Measurements from ENCODE around the gene OR52E2.

Gene OR52E2

DNA sequence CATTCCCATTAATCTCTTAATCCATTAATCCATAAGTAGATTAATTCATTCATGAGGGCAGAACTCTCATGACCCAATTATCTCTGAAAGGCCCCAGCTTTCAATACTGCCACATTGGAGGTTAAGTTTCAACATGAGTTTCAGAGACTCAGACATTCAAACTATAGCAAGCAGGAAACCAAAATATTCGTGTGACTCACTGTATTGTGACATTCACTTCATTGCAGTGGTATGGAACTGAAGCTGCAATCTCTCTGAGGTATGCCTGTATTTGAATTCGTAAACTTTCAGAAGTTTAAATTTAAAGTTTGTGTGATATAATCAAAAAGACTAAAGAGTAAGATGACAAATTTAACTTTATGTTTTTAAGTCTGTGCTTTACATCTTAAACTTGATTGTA is 16.0 kb downstream of the OR52E2 start:
- no peaks in the 10 kb centered on the region for H3K79me1 ChIP-seq (ENCODE audit: low read length)
- no peak overlapping the region for H3K14ac ChIP-seq (ENCODE audit: low read length)
- H3K23ac ChIP-seq (ENCODE audit: low read length) = no peak overlapping the region
- H3K36me3 ChIP-seq (ENCODE audit: control insufficient read depth in 1 of 2, insufficient read depth in 2 of 2, low read length in 2 of 2) = no peaks in the 10 kb centered on the region
- no peak overlapping the region for H2BK5ac ChIP-seq (ENCODE audit: low read depth, low read length, poor library complexity)
- H3K27me3 ChIP-seq (ENCODE audit: insufficient read depth, low read length) = no peaks in the 10 kb centered on the region
- no peak overlapping the region for H2AK5ac ChIP-seq (ENCODE audit: low read length)
- WGBS (ENCODE audit: extremely low coverage, insufficient coverage, insufficient read length) = no CpG with 5 or more reads among the region's 2 CpGs
- no peak overlapping the region for H3K4me3 ChIP-seq (ENCODE audit: low read depth, low read length)
- peak; percentile 48 to 88 for DNase-seq
- H3K9ac ChIP-seq (ENCODE audit: low read length) = no peak overlapping the region
- no peaks in the 10 kb centered on the region for H3K9me3 ChIP-seq (ENCODE audit: insufficient read depth, low read depth, low read length)
- no peak overlapping the region for H2BK120ac ChIP-seq (ENCODE audit: insufficient read depth, low read length, poor library complexity)
- no peak overlapping the region for H3K27ac ChIP-seq (ENCODE audit: low read depth, low read length)
- no peak overlapping the region for H3K4ac ChIP-seq (ENCODE audit: low read depth, low read length)
- no peak overlapping the region for H2AFZ ChIP-seq (ENCODE audit: insufficient read depth, low read length, poor library complexity)
- H3K18ac ChIP-seq (ENCODE audit: low read length) = no peak overlapping the region
- no peak overlapping the region for H4K8ac ChIP-seq (ENCODE audit: low read depth, low read length)
- H2BK12ac ChIP-seq (ENCODE audit: low read length) = no peak overlapping the region
- H3K4me1 ChIP-seq (ENCODE audit: control insufficient read depth in 1 of 2, insufficient read depth in 2 of 2, low read length in 2 of 2) = no peaks in the 10 kb centered on the region
- H3K79me2 ChIP-seq (ENCODE audit: control insufficient read depth, insufficient read depth, low read length, poor library complexity) = no peaks in the 10 kb centered on the region
- no peak overlapping the region for H3K4me2 ChIP-seq (ENCODE audit: low read length)
- H4K12ac ChIP-seq (ENCODE audit: low read depth, low read length) = no peak overlapping the region
- H4K91ac ChIP-seq (ENCODE audit: low read depth, low read length) = no peak overlapping the region

DNA sequence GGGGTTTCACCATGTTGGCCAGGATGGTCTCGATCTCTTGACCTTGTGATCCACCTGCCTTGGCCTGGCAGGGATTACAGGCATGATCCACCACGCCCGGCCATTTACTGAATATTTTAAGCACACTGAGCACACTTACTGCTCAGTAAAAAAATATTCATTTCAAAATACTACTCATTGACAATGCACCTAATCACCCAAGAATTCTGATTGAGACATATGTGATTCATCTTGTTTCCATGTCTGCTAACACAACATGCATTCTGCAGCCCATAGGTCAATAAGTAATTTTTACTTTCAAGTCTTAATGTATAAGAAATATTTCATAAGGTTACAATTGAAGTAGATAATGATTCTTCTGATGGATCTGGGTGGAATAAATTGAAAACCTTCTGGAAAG is 17.3 kb downstream of the OR52E2 start:
- Histone ChIP-seq H3K79me2 (ENCODE audit: control insufficient read depth, insufficient read depth, low read length, poor library complexity) (no peaks in the 10 kb centered on the region), H3K4me1 (ENCODE audit: control insufficient read depth in 1 of 2, insufficient read depth in 2 of 2, low read length in 2 of 2) (peaks cover 2% of the 10 kb centered on the region in 2 experiments), H2BK120ac (ENCODE audit: insufficient read depth, low read length, poor library complexity) (no peak overlapping the region), H3K27ac (ENCODE audit: low read depth, low read length) (no peak overlapping the region), H4K91ac (ENCODE audit: low read depth, low read length) (no peak overlapping the region), H2BK5ac (ENCODE audit: low read depth, low read length, poor library complexity) (no peak overlapping the region), H2AFZ (ENCODE audit: insufficient read depth, low read length, poor library complexity) (no peak overlapping the region), H3K36me3 (ENCODE audit: control insufficient read depth in 1 of 2, insufficient read depth in 2 of 2, low read length in 2 of 2) (no peaks in the 10 kb centered on the region), H3K9ac (ENCODE audit: low read length) (no peak overlapping the region), H3K23ac (ENCODE audit: low read length) (no peak overlapping the region), H3K9me3 (ENCODE audit: insufficient read depth, low read depth, low read length) (no peaks in the 10 kb centered on the region), H4K8ac (ENCODE audit: low read depth, low read length) (no peak overlapping the region), H4K12ac (ENCODE audit: low read depth, low read length) (no peak overlapping the region), H3K4me2 (ENCODE audit: low read length) (no peak overlapping the region), H3K4me3 (ENCODE audit: low read depth, low read length) (no peak overlapping the region), H3K27me3 (ENCODE audit: insufficient read depth, low read length) (no peaks in the 10 kb centered on the region), H3K4ac (ENCODE audit: low read depth, low read length) (no peak overlapping the region), H3K79me1 (ENCODE audit: low read length) (no peaks in the 10 kb centered on the region), H2BK12ac (ENCODE audit: low read length) (no peak overlapping the region), H2AK5ac (ENCODE audit: low read length) (no peak overlapping the region), H3K14ac (ENCODE audit: low read length) (no peak overlapping the region), H3K18ac (ENCODE audit: low read length) (no peak overlapping the region)
- WGBS (ENCODE audit: extremely low coverage, insufficient coverage, insufficient read length) = no CpG with 5 or more reads among the region's 3 CpGs
- peak; percentile 42 to 80 for DNase-seq

GRCh38 chr11:5040876-5041275 is 18.6 kb downstream of the OR52E2 start:
- H3K27ac ChIP-seq (ENCODE audit: low read depth, low read length) = no peak overlapping the region
- H3K4ac ChIP-seq (ENCODE audit: low read depth, low read length) = no peak overlapping the region
- no peak overlapping the region for H3K4me2 ChIP-seq (ENCODE audit: low read length)
- H2BK5ac ChIP-seq (ENCODE audit: low read depth, low read length, poor library complexity) = no peak overlapping the region
- H3K27me3 ChIP-seq (ENCODE audit: insufficient read depth, low read length) = no peaks in the 10 kb centered on the region
- no peak overlapping the region for H3K23ac ChIP-seq (ENCODE audit: low read length)
- H2BK120ac ChIP-seq (ENCODE audit: insufficient read depth, low read length, poor library complexity) = no peak overlapping the region
- H3K14ac ChIP-seq (ENCODE audit: low read length) = no peak overlapping the region
- no peak for DNase-seq
- no peaks in the 10 kb centered on the region for H3K79me1 ChIP-seq (ENCODE audit: low read length)
- no peak overlapping the region for H2AK5ac ChIP-seq (ENCODE audit: low read length)
- H3K79me2 ChIP-seq (ENCODE audit: control insufficient read depth, insufficient read depth, low read length, poor library complexity) = no peaks in the 10 kb centered on the region
- H3K9me3 ChIP-seq (ENCODE audit: insufficient read depth, low read depth, low read length) = no peaks in the 10 kb centered on the region
- H4K91ac ChIP-seq (ENCODE audit: low read depth, low read length) = no peak overlapping the region
- H2BK12ac ChIP-seq (ENCODE audit: low read length) = no peak overlapping the region
- H3K9ac ChIP-seq (ENCODE audit: low read length) = no peak overlapping the region
- H2AFZ ChIP-seq (ENCODE audit: insufficient read depth, low read length, poor library complexity) = no peak overlapping the region
- no peaks in the 10 kb centered on the region for H3K36me3 ChIP-seq (ENCODE audit: control insufficient read depth in 1 of 2, insufficient read depth in 2 of 2, low read length in 2 of 2)
- no peak overlapping the region for H3K18ac ChIP-seq (ENCODE audit: low read length)
- H3K4me3 ChIP-seq (ENCODE audit: low read depth, low read length) = no peak overlapping the region
- no peak overlapping the region for H4K12ac ChIP-seq (ENCODE audit: low read depth, low read length)
- H3K4me1 ChIP-seq (ENCODE audit: control insufficient read depth in 1 of 2, insufficient read depth in 2 of 2, low read length in 2 of 2) = peaks cover 3 to 4% of the 10 kb centered on the region in 2 experiments
- H4K8ac ChIP-seq (ENCODE audit: low read depth, low read length) = no peak overlapping the region
- WGBS (ENCODE audit: extremely low coverage, insufficient coverage, insufficient read length) = no CpG with 5 or more reads among the region's 4 CpGs

DNA sequence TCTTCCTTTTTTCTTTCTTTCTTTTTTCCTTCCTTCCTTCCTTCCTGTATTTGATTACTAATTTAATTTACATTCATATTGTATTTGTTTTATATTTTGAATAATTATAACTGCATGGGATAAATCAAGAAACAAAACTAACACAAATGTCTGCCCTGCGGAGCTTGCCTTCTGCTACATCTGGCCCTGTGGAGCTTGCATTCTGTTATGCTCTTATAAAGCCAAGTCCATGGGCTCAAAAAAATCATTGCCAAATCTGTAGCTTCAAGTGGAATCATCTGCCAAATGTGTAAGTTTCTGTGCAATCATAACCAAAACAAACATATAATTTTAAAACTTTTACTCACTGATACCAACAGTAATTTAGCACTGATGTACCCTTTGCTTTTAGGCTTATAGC is 21.1 kb downstream of the OR52E2 start:
- Histone ChIP-seq H4K12ac (ENCODE audit: low read depth, low read length) (no peak overlapping the region), H2BK120ac (ENCODE audit: insufficient read depth, low read length, poor library complexity) (no peak overlapping the region), H3K4ac (ENCODE audit: low read depth, low read length) (no peak overlapping the region), H3K14ac (ENCODE audit: low read length) (no peak overlapping the region), H3K79me1 (ENCODE audit: low read length) (no peaks in the 10 kb centered on the region), H4K8ac (ENCODE audit: low read depth, low read length) (no peak overlapping the region), H3K18ac (ENCODE audit: low read length) (no peak overlapping the region), H2AFZ (ENCODE audit: insufficient read depth, low read length, poor library complexity) (no peak overlapping the region), H2BK12ac (ENCODE audit: low read length) (no peak overlapping the region), H3K9me3 (ENCODE audit: insufficient read depth, low read depth, low read length) (no peaks in the 10 kb centered on the region), H3K4me3 (ENCODE audit: low read depth, low read length) (no peak overlapping the region), H3K4me1 (ENCODE audit: control insufficient read depth in 1 of 2, insufficient read depth in 2 of 2, low read length in 2 of 2) (peaks cover 3 to 4% of the 10 kb centered on the region in 2 experiments), H3K79me2 (ENCODE audit: control insufficient read depth, insufficient read depth, low read length, poor library complexity) (no peaks in the 10 kb centered on the region), H3K36me3 (ENCODE audit: control insufficient read depth in 1 of 2, insufficient read depth in 2 of 2, low read length in 2 of 2) (no peaks in the 10 kb centered on the region), H3K27me3 (ENCODE audit: insufficient read depth, low read length) (no peaks in the 10 kb centered on the region), H4K91ac (ENCODE audit: low read depth, low read length) (no peak overlapping the region), H3K27ac (ENCODE audit: low read depth, low read length) (no peak overlapping the region), H2AK5ac (ENCODE audit: low read length) (no peak overlapping the region), H3K4me2 (ENCODE audit: low read length) (no peak overlapping the region), H2BK5ac (ENCODE audit: low read depth, low read length, poor library complexity) (no peak overlapping the region), H3K9ac (ENCODE audit: low read length) (no peak overlapping the region), H3K23ac (ENCODE audit: low read length) (no peak overlapping the region)
- WGBS (ENCODE audit: extremely low coverage, insufficient coverage, insufficient read length) = no CpG with 5 or more reads among the region's 1 CpG
- DNase-seq = no peak
